Mononuclear cell (primary cell): Measurements from ENCODE around the gene TNFSF18. TPM values are rescaled to one million over a fixed set of nuclear protein-coding genes. Genes with fewer than 3 reads are reported as not detected.

Experiments used
- H3K27me3 ChIP-seq: 2 replicates; pipeline ENCODE4 v1.6.0; 2011; ENCODE audit warnings: low read length, control low read depth; ENCODE audit not compliant: insufficient read depth
- H3K4me1 ChIP-seq: 2 replicates; pipeline ENCODE4 v1.5.1; 2011; ENCODE audit warnings: mild to moderate bottlenecking, low read length, control low read depth; ENCODE audit not compliant: insufficient read depth
- H3K4me3 ChIP-seq: 2 replicates; pipeline ENCODE4 v1.5.1; 2011; ENCODE audit warnings: mild to moderate bottlenecking, low read length, moderate library complexity
- H3K9me3 ChIP-seq: 2 replicates; pipeline ENCODE4 v1.5.1; 2011; ENCODE audit warnings: low read depth, mild to moderate bottlenecking, control low read depth, low read length
- total RNA-seq: library from RNA; depleted of rRNA; stranded (reverse); fragments of >200 nt; gene quantifications from one replicate; pipeline ENCODE4 v1.2.3, GENCODE V29; 2012

Gene TNFSF18
- total RNA-seq, 1 donor: 0.10 TPM

DNA sequence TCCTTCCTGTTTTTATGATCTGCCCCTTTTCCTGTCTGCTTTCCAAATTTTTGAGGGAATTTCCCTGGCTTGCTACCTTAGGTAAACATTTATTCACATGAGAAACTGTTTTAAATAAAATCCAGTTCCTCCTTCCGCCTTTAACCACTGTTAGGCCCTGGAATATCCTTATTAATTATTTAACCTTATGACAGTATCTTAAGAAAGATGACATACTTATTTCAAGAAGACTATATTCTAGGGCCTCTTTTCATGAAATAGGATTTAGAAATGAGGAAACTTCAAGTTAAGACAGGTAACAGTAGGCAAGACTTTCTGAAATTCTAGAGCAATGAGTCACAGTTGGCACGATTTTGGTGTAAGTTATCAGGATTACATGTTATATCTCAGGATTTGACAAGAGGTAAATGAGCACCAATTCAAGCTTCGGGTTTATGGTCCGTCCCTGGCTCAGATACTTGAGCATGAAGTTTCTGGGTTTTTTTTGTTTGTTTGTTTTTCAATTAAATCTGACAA lies 2.0 kb upstream of the TNFSF18 start:
- Histone ChIP-seq H3K9me3 (no peaks in the 10 kb centered on the region), H3K4me1 (peaks cover 23% of the 10 kb centered on the region), H3K4me3 (no peak overlapping the region), H3K27me3 (no peaks in the 10 kb centered on the region)

GRCh38 chr1:173049322-173049633 lies 1.5 kb downstream of the TNFSF18 start:
- H3K4me1 ChIP-seq: peaks cover 23% of the 10 kb centered on the region
- no peaks in the 10 kb centered on the region for H3K27me3 ChIP-seq
- no peak overlapping the region for H3K4me3 ChIP-seq
- H3K9me3 ChIP-seq: no peaks in the 10 kb centered on the region

- Histone ChIP-seq H3K4me1 (peaks cover 23% of the 10 kb centered on the region), H3K27me3 (no peaks in the 10 kb centered on the region), H3K4me3 (no peak overlapping the region), H3K9me3 (no peaks in the 10 kb centered on the region)
Measured at GRCh38 chr1:173048621-173049321, 2.0 kb downstream of the TNFSF18 start.

- Histone ChIP-seq H3K4me1 (peaks cover 23% of the 10 kb centered on the region), H3K9me3 (no peaks in the 10 kb centered on the region), H3K4me3 (no peak overlapping the region), H3K27me3 (no peaks in the 10 kb centered on the region)
Measured at GRCh38 chr1:173044656-173045055, 6.1 kb downstream of the TNFSF18 start.

GRCh38 chr1:173043253-173043652 lies 7.5 kb downstream of the TNFSF18 start:
- no peak overlapping the region for H3K4me3 ChIP-seq

GRCh38 chr1:173042806-173043205 lies 7.9 kb downstream of the TNFSF18 start:
- Histone ChIP-seq H3K4me1 (peaks cover 22% of the 10 kb centered on the region), H3K9me3 (no peaks in the 10 kb centered on the region), H3K4me3 (no peak overlapping the region), H3K27me3 (no peaks in the 10 kb centered on the region)

More at GRCh38 chr1:173043253-173043652, 7.5 kb downstream of the TNFSF18 start:
- Histone ChIP-seq H3K9me3 (no peaks in the 10 kb centered on the region), H3K4me1 (peaks cover 22% of the 10 kb centered on the region), H3K27me3 (no peaks in the 10 kb centered on the region)

- Histone ChIP-seq H3K27me3 (no peaks in the 10 kb centered on the region), H3K4me1 (peaks cover 21% of the 10 kb centered on the region), H3K4me3 (no peak overlapping the region), H3K9me3 (no peaks in the 10 kb centered on the region)
Measured at GRCh38 chr1:173039626-173040025, 11.1 kb downstream of the TNFSF18 start.

DNA sequence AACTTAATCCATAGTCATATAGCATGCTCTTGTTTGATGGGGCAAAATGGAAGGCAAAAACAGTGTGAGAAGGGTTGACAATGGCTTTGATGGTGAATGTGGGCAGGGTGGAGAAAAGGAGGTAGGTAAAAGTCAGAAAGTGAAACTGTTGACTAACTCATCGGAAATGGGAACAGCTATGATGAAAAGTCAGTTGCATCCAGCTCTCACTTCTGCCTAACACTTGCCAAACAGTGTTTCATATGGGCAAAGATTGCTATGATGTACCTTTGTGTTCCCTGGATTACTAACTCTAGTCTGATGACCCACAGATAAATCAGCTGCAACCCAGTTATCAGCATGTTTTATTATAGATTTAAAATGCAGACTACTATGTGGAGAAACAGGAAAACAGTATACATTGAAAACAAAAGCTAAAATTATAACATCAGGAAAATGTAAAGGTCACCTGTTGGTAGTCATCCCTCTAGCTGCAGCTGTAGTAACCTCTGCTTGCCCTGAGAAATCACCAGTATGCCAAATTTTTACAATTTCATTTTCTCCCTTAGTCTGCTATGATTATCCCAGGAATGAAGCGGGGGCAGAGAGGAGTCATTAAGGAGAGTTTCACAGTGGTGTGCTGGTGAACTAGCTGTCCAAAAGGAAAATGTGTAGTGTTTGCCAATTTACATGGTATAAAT lies 11.7 kb downstream of the TNFSF18 start:
- Histone ChIP-seq H3K27me3 (no peaks in the 10 kb centered on the region), H3K9me3 (no peaks in the 10 kb centered on the region), H3K4me3 (no peak overlapping the region)

GRCh38 chr1:173024543-173024942 lies 26.2 kb downstream of the TNFSF18 start:
- H3K4me1 ChIP-seq: peaks cover 27% of the 10 kb centered on the region
- no peaks in the 10 kb centered on the region for H3K27me3 ChIP-seq
- H3K9me3 ChIP-seq: no peaks in the 10 kb centered on the region
- no peak overlapping the region for H3K4me3 ChIP-seq

More for the DNA sequence above, 11.7 kb downstream of the TNFSF18 start:
- H3K4me1 ChIP-seq: peaks cover 21% of the 10 kb centered on the region

- no peaks in the 10 kb centered on the region for H3K9me3 ChIP-seq
Measured at GRCh38 chr1:173023343-173023742, 27.4 kb downstream of the TNFSF18 start.

GRCh38 chr1:173020138-173020750 lies 30.5 kb downstream of the TNFSF18 start:
- H3K27me3 ChIP-seq: no peaks in the 10 kb centered on the region
- H3K4me3 ChIP-seq: no peak overlapping the region
- H3K9me3 ChIP-seq: no peaks in the 10 kb centered on the region
- H3K4me1 ChIP-seq: peaks cover 42% of the 10 kb centered on the region

More at GRCh38 chr1:173023343-173023742, 27.4 kb downstream of the TNFSF18 start:
- H3K4me1 ChIP-seq: peaks cover 32% of the 10 kb centered on the region
- no peaks in the 10 kb centered on the region for H3K27me3 ChIP-seq
- no peak overlapping the region for H3K4me3 ChIP-seq

DNA sequence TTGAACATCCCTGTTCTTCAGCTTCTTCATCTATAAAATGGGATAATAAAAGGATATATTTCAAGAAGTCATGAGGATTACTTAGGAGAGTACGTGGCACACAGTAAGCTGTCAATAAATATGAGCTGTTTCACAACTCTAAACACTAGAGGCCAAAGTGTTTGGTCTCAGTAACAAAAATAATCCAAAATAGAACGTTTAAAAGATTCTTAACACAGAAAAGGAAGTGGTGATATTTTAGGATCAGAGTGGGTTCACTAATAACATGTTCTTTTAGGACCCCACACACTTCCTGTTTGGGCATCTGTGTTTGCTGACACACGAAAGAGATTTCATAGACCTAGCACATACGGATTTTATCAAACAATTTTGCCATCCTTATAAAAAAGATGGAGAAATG lies 32.9 kb downstream of the TNFSF18 start:
- H3K4me1 ChIP-seq: peaks cover 61% of the 10 kb centered on the region
- no peak overlapping the region for H3K4me3 ChIP-seq
- no peaks in the 10 kb centered on the region for H3K9me3 ChIP-seq
- H3K27me3 ChIP-seq: no peaks in the 10 kb centered on the region

GRCh38 chr1:173016419-173016818 lies 34.3 kb downstream of the TNFSF18 start:
- Histone ChIP-seq H3K4me3 (no peak overlapping the region), H3K27me3 (no peaks in the 10 kb centered on the region), H3K4me1 (peaks cover 61% of the 10 kb centered on the region), H3K9me3 (no peaks in the 10 kb centered on the region)

DNA sequence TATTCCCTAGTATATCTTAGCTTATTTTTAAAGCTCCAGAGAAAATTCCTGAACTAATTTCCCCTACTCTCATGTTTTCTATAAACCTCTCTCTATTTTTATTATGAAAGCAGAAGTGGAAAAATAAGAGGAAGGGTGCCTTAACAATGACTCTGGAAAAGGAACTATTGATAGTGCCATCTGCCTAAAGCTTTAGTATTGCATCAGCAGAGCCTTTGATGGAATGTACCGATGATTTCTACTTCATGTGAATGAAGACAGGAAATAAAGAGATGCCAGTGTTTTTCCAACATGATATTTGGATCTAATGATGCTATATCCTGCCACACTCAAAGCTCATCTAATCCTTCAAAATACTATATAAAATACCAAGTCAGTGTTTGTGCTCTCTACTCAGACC lies 35.1 kb downstream of the TNFSF18 start:
- Histone ChIP-seq H3K4me1 (peaks cover 54% of the 10 kb centered on the region), H3K4me3 (no peak overlapping the region), H3K9me3 (no peaks in the 10 kb centered on the region), H3K27me3 (no peaks in the 10 kb centered on the region)

DNA sequence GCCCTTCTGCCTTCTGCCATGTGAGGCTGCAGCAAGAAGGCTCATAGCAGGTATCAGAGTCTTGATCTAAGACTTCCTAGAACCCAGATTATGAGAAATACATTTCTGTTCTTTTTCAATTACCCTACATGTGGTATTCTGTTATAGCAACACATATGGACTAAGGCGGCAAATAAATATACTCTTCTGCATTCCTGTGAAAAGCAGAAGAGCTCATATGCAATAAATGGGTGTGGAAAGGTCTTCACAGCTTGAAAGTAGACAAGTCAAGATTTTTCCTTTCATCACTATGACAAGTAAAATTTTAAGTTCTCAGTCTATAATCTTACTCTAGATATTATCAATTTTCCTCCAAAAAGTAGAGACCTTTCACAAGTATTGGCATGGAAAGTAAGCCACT lies 36.6 kb downstream of the TNFSF18 start:
- H3K27me3 ChIP-seq: no peaks in the 10 kb centered on the region
- H3K4me3 ChIP-seq: no peak overlapping the region
- no peaks in the 10 kb centered on the region for H3K9me3 ChIP-seq
- peaks cover 48% of the 10 kb centered on the region for H3K4me1 ChIP-seq
